HepG2 (cell line): Measurements from ENCODE around the gene TPI1. TPM values are rescaled to one million over a fixed set of nuclear protein-coding genes. Genes with fewer than 3 reads are reported as not detected.
"Not testable (repeated sequence)": the region's sequence is repeated elsewhere in the genome, so short reads cannot be mapped to it uniquely, and the experiment has no call there.

Experiments used
- ATAC-seq: fragments of 200-7000 bp; cut with Tn5 transposase; 3 replicates; pipeline ENCODE4 v1.9.1; 2020; ENCODE audit warnings: mild to moderate bottlenecking, moderate library complexity
- BruUV-seq: library from RNA; stranded (reverse); fragments of 400-500 nt; replicated peaks from 2 replicates; lab custom pipeline; 2021; lab: Mats Ljungman, UMichigan
- CTCF ChIA-PET: fragments of 300-600 bp; formaldehyde crosslinking; extraction: SDS; loops from one replicate; lab custom pipeline; 2021; ENCODE audit warnings: low total read pairs, inconsistent platforms, low intra/inter-chr PET ratio; lab: Yijun Ruan, JAX
- POLR2A ChIA-PET: fragments of 350-600 bp; sonication (Branson Sonifier 250); formaldehyde crosslinking; loops from one replicate; lab custom pipeline; 2020; ENCODE audit warnings: antibody characterized with exemption, inconsistent platforms; lab: Yijun Ruan, JAX
- DNase-seq: peaks from one replicate; pipeline ENCODE4 v3.0.0-alpha.2; 2015; ENCODE audit warnings: low spot score
- FAIRE-seq: peaks from 3 replicates; lab custom pipeline; 2011; peaks lifted over from hg19 to GRCh38; lab: Jason Lieb, UNC
- H2AFZ ChIP-seq: one replicate; pipeline ENCODE4 v1.6.1; 2011; ENCODE audit warnings: low read length, inconsistent platforms
- H3K27ac ChIP-seq: fragments of 300-600 bp; 3 replicates; pipeline ENCODE4 v1.8.0; 2011; ENCODE audit warnings: mixed run types, mild to moderate bottlenecking, mixed read lengths, low read length, inconsistent platforms; ENCODE audit not compliant: insufficient read depth; ENCODE audit errors: extremely low read length
- H3K27me3 ChIP-seq, 2 experiments: fragments of 200-600 bp in 1 of 2; 2 replicates in 1 of 2; 3 replicates in 1 of 2; pipeline versions ENCODE4 v1.6.0 to v1.8.0; 2011; ENCODE audit warnings: low read length in 2 of 2, mild to moderate bottlenecking in 2 of 2, moderate library complexity in 2 of 2, inconsistent platforms in 1 of 2; ENCODE audit not compliant: insufficient read depth in 2 of 2, control insufficient read depth in 1 of 2
- H3K36me3 ChIP-seq, 2 experiments: fragments of 200-600 bp in 1 of 2; replicated peaks in 1 of 2; 2 replicates in 1 of 2; 3 replicates in 1 of 2; pipeline versions ENCODE4 v1.5.1 to v1.8.0; 2011; ENCODE audit warnings: low read length in 2 of 2, inconsistent platforms in 1 of 2; ENCODE audit not compliant: insufficient read depth in 2 of 2, control insufficient read depth in 1 of 2
- H3K4me1 ChIP-seq: 2 replicates; pipeline ENCODE4 v1.5.1; 2012; ENCODE audit warnings: low read length, inconsistent platforms; ENCODE audit not compliant: insufficient read depth
- H3K4me2 ChIP-seq: 2 replicates; pipeline ENCODE4 v1.6.0; 2011; ENCODE audit warnings: low read depth, low read length, inconsistent platforms
- H3K4me3 ChIP-seq, 3 experiments: fragments of 200-600 bp in 1 of 3; sonication (generic), shearing (Covaris generic) in 1 of 3; replicated peaks in 1 of 3; 2 replicates each; pipeline ENCODE4 v1.5.1; 2011 to 2016; ENCODE audit warnings: low read length in 3 of 3, inconsistent platforms in 2 of 3, low read depth in 2 of 3, mild to moderate bottlenecking in 2 of 3, control low read depth in 1 of 3, mixed read lengths in 1 of 3; ENCODE audit not compliant: insufficient read depth in 1 of 3
- H3K79me2 ChIP-seq: one replicate; pipeline ENCODE4 v1.6.1; 2011; ENCODE audit warnings: low read length, inconsistent platforms; ENCODE audit not compliant: insufficient read depth
- H3K9ac ChIP-seq: 2 replicates; pipeline ENCODE4 v1.6.0; 2011; ENCODE audit warnings: mild to moderate bottlenecking, low read depth, low read length, inconsistent platforms; ENCODE audit not compliant: insufficient read depth
- H3K9me3 ChIP-seq: 2 replicates; pipeline ENCODE4 v1.5.1; 2012; ENCODE audit warnings: mild to moderate bottlenecking, low read length
- H4K20me1 ChIP-seq: 2 replicates; pipeline ENCODE4 v1.6.0; 2011; ENCODE audit warnings: inconsistent platforms, mild to moderate bottlenecking, low read length, moderate library complexity; ENCODE audit not compliant: insufficient read depth
- CBX5 ChIP-seq: sonication (generic); formaldehyde crosslinking; IDR thresholded peaks from 2 replicates; pipeline ENCODE4 v1.4.0; 2020; ENCODE audit warnings: missing genetic modification reagents, borderline replicate concordance
- E2F2 ChIP-seq: sonication (generic); formaldehyde crosslinking; IDR thresholded peaks from 2 replicates; pipeline ENCODE4 v1.4.0; 2020; ENCODE audit warnings: missing genetic modification reagents, borderline replicate concordance
- FOXO1 ChIP-seq: sonication (generic); formaldehyde crosslinking; IDR thresholded peaks from 2 replicates; pipeline ENCODE4 v1.4.0; 2020; ENCODE audit warnings: missing genetic modification reagents
- JDP2 ChIP-seq: sonication (generic); formaldehyde crosslinking; IDR thresholded peaks from 2 replicates; pipeline ENCODE4 v1.8.1; 2022; ENCODE audit warnings: missing genetic modification reagents, borderline replicate concordance
- MBD4 ChIP-seq: IDR thresholded peaks from 2 replicates; pipeline ENCODE4 v1.6.1; 2012; ENCODE audit warnings: low read length, inconsistent platforms, borderline replicate concordance
- RELA ChIP-seq: sonication (generic); formaldehyde crosslinking; IDR thresholded peaks from 2 replicates; pipeline ENCODE4 v1.4.0; 2020; ENCODE audit warnings: missing genetic modification reagents
- RFX5 ChIP-seq: IDR thresholded peaks from 2 replicates; pipeline ENCODE4 v1.6.1; 2011; ENCODE audit warnings: low read depth, low read length, improper control_type of control experiment
- SP1 ChIP-seq, 2 experiments: fragments of 450-650 bp in 1 of 2; sonication (generic) in 1 of 2; formaldehyde crosslinking in 1 of 2; IDR thresholded peaks; 2 replicates each; pipeline versions ENCODE4 v1.4.0 to v1.6.1; 2016 to 2020; ENCODE audit warnings: missing genetic modification reagents in 1 of 2
- ZBTB38 ChIP-seq: sonication (generic); formaldehyde crosslinking; IDR thresholded peaks from 2 replicates; pipeline ENCODE4 v1.5.1; 2020; ENCODE audit warnings: mild to moderate bottlenecking, missing genetic modification reagents
- ZNF331 ChIP-seq: sonication (generic); formaldehyde crosslinking; IDR thresholded peaks from 2 replicates; pipeline ENCODE4 v1.4.0; 2020; ENCODE audit warnings: missing genetic modification reagents
- ZNF839 ChIP-seq: sonication (generic); formaldehyde crosslinking; IDR thresholded peaks from 2 replicates; pipeline ENCODE4 v1.4.0; 2020; ENCODE audit warnings: missing genetic modification reagents, mild to moderate bottlenecking, borderline replicate concordance
- WGBS: methylation state at CpG from one replicate; pipeline ENCODE4 v1.1.6; 2017; ENCODE audit warnings: low lambda C conversion rate; 5-methylcytosine and 5-hydroxymethylcytosine counted together
- in situ Hi-C: cut with HindIII; loops from 2 replicates; pipeline ENCODE4 v1.10.0; 2017; ENCODE audit warnings: low pct_unique_long_range_greater_than_20kb; ENCODE audit not compliant: extremely low pct_ligation_motif_present
- intact Hi-C: fragments of 100-400 bp; cut with micrococcal nuclease; formaldehyde crosslinking; loops from one replicate; pipeline ENCODE4 v1.10.0; 2022; ENCODE audit not compliant: unreplicated experiment
- polyA plus RNA-seq, 8 experiments: library from polyadenylated mRNA; depleted of rRNA in 3 of 8; stranded (reverse) in 7 of 8; unstranded in 1 of 8; fragments of >200 nt; fragmentation: Illumina TruSeq in 4 of 8; extraction: Trizol in 4 of 8; gene quantifications; 2 replicates each; pipeline versions ENCODE4 v1.2.1 to v1.2.3, GENCODE V29; 2011 to 2016; ENCODE audit warnings: low read depth in 4 of 8, missing spikeins in 1 of 8, mixed read lengths in 1 of 8; ENCODE audit not compliant: insufficient read depth in 1 of 8
- total RNA-seq, 5 experiments: library from RNA; depleted of rRNA; stranded (reverse); fragments of >200 nt; fragmentation: Illumina TruSeq; extraction: Trizol; gene quantifications; 2 replicates each; pipeline ENCODE4 v1.2.3, GENCODE V29; 2016; ENCODE audit warnings: low read depth in 1 of 5
- TF ChIP-seq, protein P1 (sequence below): sonication (generic); formaldehyde crosslinking; IDR thresholded peaks from 2 replicates; pipeline ENCODE4 v1.5.0; 2020; ENCODE audit warnings: mild to moderate bottlenecking, missing genetic modification reagents

The TPI1 gene
- total and polyA plus RNA-seq, 2 of the 13 experiments (the other 11 are each of a cell fraction or from before 2014, with no cell fraction given), result 945 to 2,535 TPM

DNA sequence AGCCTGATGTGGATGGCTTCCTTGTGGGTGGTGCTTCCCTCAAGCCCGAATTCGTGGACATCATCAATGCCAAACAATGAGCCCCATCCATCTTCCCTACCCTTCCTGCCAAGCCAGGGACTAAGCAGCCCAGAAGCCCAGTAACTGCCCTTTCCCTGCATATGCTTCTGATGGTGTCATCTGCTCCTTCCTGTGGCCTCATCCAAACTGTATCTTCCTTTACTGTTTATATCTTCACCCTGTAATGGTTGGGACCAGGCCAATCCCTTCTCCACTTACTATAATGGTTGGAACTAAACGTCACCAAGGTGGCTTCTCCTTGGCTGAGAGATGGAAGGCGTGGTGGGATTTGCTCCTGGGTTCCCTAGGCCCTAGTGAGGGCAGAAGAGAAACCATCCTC, 3.0 kb downstream of the TPI1 start:
- intact Hi-C loops, H2AFZ ChIP-seq, H3K4me3 ChIP-seq, DNase-seq, in situ Hi-C loops, H3K27ac ChIP-seq, FAIRE-seq, H3K27me3 ChIP-seq, ATAC-seq, H3K9ac ChIP-seq, BruUV-seq, H3K9me3 ChIP-seq: not testable (repeated sequence)
- ChIA-PET CTCF (interaction anchor here (1.3 kb wide), 1 partner anchor 21 kb away, joined by 7 read pairs; no protein-coding TSS in a partner anchor), POLR2A (interaction anchor here (2.0 to 3.6 kb wide), 3 partner anchors 18 to 29 kb away, joined by 9 to 50 read pairs (median 30); partner anchors contain the start of genes CDCA3 and USP5)
- WGBS, result 96% methylated on average over 2 of the region's 4 CpGs
- Histone ChIP-seq H3K4me1 (peaks cover 57% of the 10 kb centered on the region), H3K79me2 (peaks cover 29% of the 10 kb centered on the region), H3K36me3 (peaks cover 8 to 16% of the 10 kb centered on the region in 2 experiments), H4K20me1 (peaks cover 44% of the 10 kb centered on the region), H3K4me2 (peak overlapping the region; percentile 93; the same call in 1 of the 2 replicates)

DNA sequence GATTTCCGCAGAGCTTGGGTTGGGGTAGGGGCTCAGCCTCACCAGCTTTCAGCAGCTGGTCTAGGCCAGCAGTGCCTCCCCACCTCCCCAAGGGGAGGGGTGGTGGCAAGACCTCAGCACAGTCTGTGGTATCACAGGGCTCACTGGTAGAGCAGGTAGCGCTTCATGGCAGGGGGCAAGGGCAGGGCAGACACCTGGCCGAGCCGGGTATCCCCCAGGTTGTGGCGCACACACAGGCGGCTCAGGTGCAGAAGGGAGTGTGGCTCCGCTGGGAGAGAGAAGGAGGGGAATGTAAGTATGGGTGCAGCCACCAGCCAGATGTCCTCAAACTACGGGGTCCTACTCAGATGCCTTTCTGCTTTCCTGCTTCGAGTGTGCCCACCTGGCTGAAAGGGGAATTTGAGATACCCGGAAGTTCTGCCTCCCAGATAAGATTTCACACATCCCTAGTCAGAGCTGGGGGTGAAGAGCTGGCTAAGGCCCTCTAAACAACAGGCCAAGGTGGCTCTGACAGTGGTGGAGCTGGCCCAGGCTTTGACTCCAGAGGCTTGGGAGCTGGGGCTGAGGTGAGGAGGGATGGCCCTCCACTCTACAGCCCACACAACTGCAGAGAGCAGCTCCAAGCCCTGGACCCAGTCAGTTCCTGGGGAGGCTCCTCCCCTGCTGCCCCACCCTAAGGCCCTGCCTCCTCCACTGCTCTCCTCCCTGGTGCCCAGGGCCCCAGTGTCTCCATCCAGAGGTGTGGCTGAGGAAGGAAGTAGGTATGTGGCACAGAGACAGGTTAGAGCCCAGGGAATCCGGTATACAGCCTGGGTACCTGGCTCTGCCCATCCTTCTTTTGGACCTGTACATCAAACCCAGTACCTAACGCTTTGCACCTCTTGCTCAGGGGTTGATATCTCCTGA, 4.0 kb downstream of the TPI1 start:
- Histone ChIP-seq H3K36me3 (peaks cover 12 to 14% of the 10 kb centered on the region in 2 experiments), H2AFZ (no peak overlapping the region), H3K9me3 (no peaks in the 10 kb centered on the region), H3K4me2 (peak overlapping the region; percentile 93), H3K27ac (peak overlapping the region; percentile 36), H3K9ac (0 out of 2 replicates have a peak overlapping the region, but pooled peaks have one; percentile 86), H3K27me3 (no peaks in the 10 kb centered on the region; a peak in 1 of 5 replicates), H3K79me2 (peaks cover 29% of the 10 kb centered on the region), H3K4me3 (peak overlapping the region in 1 of 3 experiments; percentile 95; a peak in 3 of 6 replicates), H4K20me1 (peaks cover 44% of the 10 kb centered on the region), H3K4me1 (peaks cover 55% of the 10 kb centered on the region)
- ChIA-PET POLR2A (interaction anchor here (1.4 to 3.9 kb wide), 11 partner anchors 11 to 186 kb away, joined by 3 to 73 read pairs (median 15); partner anchors contain the start of genes CDCA3, COPS7A, ENO2 and LRRC23), CTCF (interaction anchor here (2.4 kb wide), 1 partner anchor 20 kb away, joined by 24 read pairs; no protein-coding TSS in a partner anchor)
- intact Hi-C loops, result no loop called here
- in situ Hi-C loops, result no loop called here
- ATAC-seq (peak; percentile 9), FAIRE-seq (no peak), DNase-seq (no peak)
- no TSS peak for BruUV-seq
- WGBS, result 86% methylated on average over 9 of the region's 12 CpGs
- TF ChIP-seq E2F2, result no peak
- TF ChIP-seq RFX5, result no peak
- TF ChIP-seq SP1 (IDR thresholded peaks at IDR 0.05), result no peak
- TF ChIP-seq SP1 (CRISPR knock-in tag; IDR thresholded peaks at IDR 0.05), result no peak
- TF ChIP-seq MBD4, result 0 out of 2 replicates have a peak, but pooled peaks have one; percentile 34
- TF ChIP-seq CBX5 (CRISPR knock-in tag), result no peak
- no peak for TF ChIP-seq JDP2
- no peak; the same call in 1 of the 2 replicates for TF ChIP-seq ZNF331 (CRISPR knock-in tag)
- no peak for TF ChIP-seq ZNF839 (CRISPR knock-in tag)
- TF ChIP-seq RELA, result no peak
- no peak for TF ChIP-seq FOXO1 (CRISPR knock-in tag)
- no peak for TF ChIP-seq ZBTB38
- TF ChIP-seq, protein P1, sequence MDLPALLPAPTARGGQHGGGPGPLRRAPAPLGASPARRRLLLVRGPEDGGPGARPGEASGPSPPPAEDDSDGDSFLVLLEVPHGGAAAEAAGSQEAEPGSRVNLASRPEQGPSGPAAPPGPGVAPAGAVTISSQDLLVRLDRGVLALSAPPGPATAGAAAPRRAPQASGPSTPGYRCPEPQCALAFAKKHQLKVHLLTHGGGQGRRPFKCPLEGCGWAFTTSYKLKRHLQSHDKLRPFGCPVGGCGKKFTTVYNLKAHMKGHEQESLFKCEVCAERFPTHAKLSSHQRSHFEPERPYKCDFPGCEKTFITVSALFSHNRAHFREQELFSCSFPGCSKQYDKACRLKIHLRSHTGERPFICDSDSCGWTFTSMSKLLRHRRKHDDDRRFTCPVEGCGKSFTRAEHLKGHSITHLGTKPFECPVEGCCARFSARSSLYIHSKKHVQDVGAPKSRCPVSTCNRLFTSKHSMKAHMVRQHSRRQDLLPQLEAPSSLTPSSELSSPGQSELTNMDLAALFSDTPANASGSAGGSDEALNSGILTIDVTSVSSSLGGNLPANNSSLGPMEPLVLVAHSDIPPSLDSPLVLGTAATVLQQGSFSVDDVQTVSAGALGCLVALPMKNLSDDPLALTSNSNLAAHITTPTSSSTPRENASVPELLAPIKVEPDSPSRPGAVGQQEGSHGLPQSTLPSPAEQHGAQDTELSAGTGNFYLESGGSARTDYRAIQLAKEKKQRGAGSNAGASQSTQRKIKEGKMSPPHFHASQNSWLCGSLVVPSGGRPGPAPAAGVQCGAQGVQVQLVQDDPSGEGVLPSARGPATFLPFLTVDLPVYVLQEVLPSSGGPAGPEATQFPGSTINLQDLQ (CRISPR knock-in tag), result no peak
